HepG2 (cell line): ENCODE data around the gene CARHSP1. TPM values are rescaled to one million over a fixed set of nuclear protein-coding genes. Genes with fewer than 3 reads are reported as not detected.

Experiments used
- CENPBD1 ChIP-seq: sonication (generic); formaldehyde crosslinking; IDR thresholded peaks from 2 replicates; pipeline ENCODE4 v1.8.0; 2022; ENCODE audit warnings: missing genetic modification reagents, low read depth, mild to moderate bottlenecking, borderline replicate concordance
- CERS6 ChIP-seq: sonication (generic); formaldehyde crosslinking; IDR thresholded peaks from 2 replicates; pipeline ENCODE4 v1.5.0; 2020; ENCODE audit warnings: missing genetic modification reagents
- GZF1 ChIP-seq: sonication (generic); formaldehyde crosslinking; IDR thresholded peaks from 2 replicates; pipeline ENCODE4 v1.5.1; 2020; ENCODE audit warnings: mild to moderate bottlenecking, missing genetic modification reagents
- HNRNPL ChIP-seq: fragments of 200-400 bp; formaldehyde crosslinking; IDR thresholded peaks from 2 replicates; pipeline ENCODE4 v1.6.1; 2017; ENCODE audit warnings: mild to moderate bottlenecking, low read depth, low read length
- JUNB ChIP-seq: sonication (generic); formaldehyde crosslinking; IDR thresholded peaks from 2 replicates; pipeline ENCODE4 v1.8.0; 2022; ENCODE audit warnings: missing genetic modification reagents, mild to moderate bottlenecking, borderline replicate concordance
- KDM3A ChIP-seq: IDR thresholded peaks from 2 replicates; pipeline ENCODE4 v1.6.1; 2018; ENCODE audit warnings: low read depth, missing compliant biosample characterization
- MAZ ChIP-seq, 2 experiments: sonication (generic) in 1 of 2; formaldehyde crosslinking in 1 of 2; IDR thresholded peaks; 2 replicates each; pipeline versions ENCODE4 v1.5.0 to v1.6.1; 2012 to 2020; ENCODE audit warnings: low read depth in 2 of 2, mild to moderate bottlenecking in 2 of 2, borderline replicate concordance in 1 of 2, improper control_type of control experiment in 1 of 2, low read length in 1 of 2, missing genetic modification reagents in 1 of 2, moderate library complexity in 1 of 2
- NBN ChIP-seq: fragments of 450-650 bp; conservative IDR thresholded peaks from 2 replicates; pipeline ENCODE4 v1.6.1; 2017
- NFE2L1 ChIP-seq: sonication (generic); formaldehyde crosslinking; IDR thresholded peaks from 2 replicates; pipeline ENCODE4 v1.4.0; 2020; ENCODE audit warnings: missing genetic modification reagents, mild to moderate bottlenecking, borderline replicate concordance
- PRDM10 ChIP-seq: sonication (generic); formaldehyde crosslinking; IDR thresholded peaks from 2 replicates; pipeline ENCODE4 v1.4.0; 2020; ENCODE audit warnings: low read depth, missing genetic modification reagents
- SMAD1 ChIP-seq: sonication (generic); formaldehyde crosslinking; IDR thresholded peaks from 2 replicates; pipeline ENCODE4 v1.4.0; 2020; ENCODE audit warnings: missing genetic modification reagents, low read depth, mild to moderate bottlenecking, borderline replicate concordance
- SSRP1 ChIP-seq: IDR thresholded peaks from 2 replicates; pipeline ENCODE4 v1.6.1; 2016; ENCODE audit warnings: control low read depth
- SUZ12 ChIP-seq: fragments of 150-350 bp; IDR thresholded peaks from 2 replicates; pipeline ENCODE4 v1.6.1; 2014; ENCODE audit warnings: low read depth, low read length
- TBX3 ChIP-seq: fragments of 450-650 bp; IDR thresholded peaks from 2 replicates; pipeline ENCODE4 v1.6.1; 2017; ENCODE audit warnings: antibody characterized with exemption, mild to moderate bottlenecking, inconsistent platforms, borderline replicate concordance
- ZFP1 ChIP-seq: IDR thresholded peaks from 2 replicates; pipeline ENCODE4 v1.6.1; 2016
- ZIK1 ChIP-seq: sonication (generic); formaldehyde crosslinking; IDR thresholded peaks from 2 replicates; pipeline ENCODE4 v1.5.0; 2020; ENCODE audit warnings: mild to moderate bottlenecking, low read depth, missing genetic modification reagents, borderline replicate concordance
- ZNF253 ChIP-seq: sonication (generic); formaldehyde crosslinking; IDR thresholded peaks from 2 replicates; pipeline ENCODE4 v1.8.0; 2022; ENCODE audit warnings: mild to moderate bottlenecking, missing genetic modification reagents, borderline replicate concordance
- ZNF33A ChIP-seq: sonication (generic); formaldehyde crosslinking; IDR thresholded peaks from 2 replicates; pipeline ENCODE4 v1.5.1; 2020; ENCODE audit warnings: missing genetic modification reagents, mild to moderate bottlenecking, moderate library complexity, borderline replicate concordance
- ZNF513 ChIP-seq: sonication (generic); formaldehyde crosslinking; conservative IDR thresholded peaks from 2 replicates; pipeline ENCODE4 v1.5.0; 2020; ENCODE audit warnings: missing genetic modification reagents
- ZSCAN30 ChIP-seq: sonication (generic); formaldehyde crosslinking; IDR thresholded peaks from 2 replicates; pipeline ENCODE4 v1.5.0; 2020; ENCODE audit warnings: mild to moderate bottlenecking, missing genetic modification reagents
- polyA plus RNA-seq, 8 experiments: library from polyadenylated mRNA; depleted of rRNA in 3 of 8; stranded (reverse) in 7 of 8; unstranded in 1 of 8; fragments of >200 nt; fragmentation: Illumina TruSeq in 4 of 8; extraction: Trizol in 4 of 8; gene quantifications; 2 replicates each; pipeline versions ENCODE4 v1.2.1 to v1.2.3, GENCODE V29; 2011 to 2016; ENCODE audit warnings: low read depth in 4 of 8, missing spikeins in 1 of 8, mixed read lengths in 1 of 8; ENCODE audit not compliant: insufficient read depth in 1 of 8
- total RNA-seq, 5 experiments: library from RNA; depleted of rRNA; stranded (reverse); fragments of >200 nt; fragmentation: Illumina TruSeq; extraction: Trizol; gene quantifications; 2 replicates each; pipeline ENCODE4 v1.2.3, GENCODE V29; 2016; ENCODE audit warnings: low read depth in 1 of 5

CARHSP1 gene
- total and polyA plus RNA-seq, 2 of the 13 experiments (the other 11 are each of a cell fraction or from before 2014, with no cell fraction given): 173 to 345 TPM

- TF ChIP-seq PRDM10 (CRISPR knock-in tag): 0 out of 2 replicates have a peak, but pooled peaks have one; percentile 23
- no peak; the same call in 1 of the 2 replicates for TF ChIP-seq CERS6
- TF ChIP-seq ZNF33A (CRISPR knock-in tag): no peak
- TF ChIP-seq NFE2L1: no peak; the same call in 1 of the 2 replicates
- TF ChIP-seq SSRP1 (CRISPR knock-in tag): no peak; the same call in 1 of the 2 replicates
- no peak for TF ChIP-seq ZFP1
- TF ChIP-seq TBX3: 0 out of 2 replicates have a peak, but pooled peaks have one; percentile 7
- no peak for TF ChIP-seq MAZ (IDR thresholded peaks at IDR 0.05; ENCODE audit: borderline replicate concordance, low read depth, low read length)
- TF ChIP-seq MAZ (CRISPR knock-in tag; IDR thresholded peaks at IDR 0.05; ENCODE audit: low read depth): peak; percentile 5; the same call in 1 of the 2 replicates
- TF ChIP-seq ZIK1 (CRISPR knock-in tag): no peak
- TF ChIP-seq KDM3A (CRISPR knock-in tag): no peak
- TF ChIP-seq ZNF253 (CRISPR knock-in tag): no peak
- 0 out of 2 replicates have a peak, but pooled peaks have one; percentile 22 for TF ChIP-seq JUNB (CRISPR knock-in tag)
- TF ChIP-seq HNRNPL: peak; percentile 83
- TF ChIP-seq GZF1 (CRISPR knock-in tag): no peak
- no peak for TF ChIP-seq SMAD1 (CRISPR knock-in tag)
- TF ChIP-seq CENPBD1 (CRISPR knock-in tag): no peak
- TF ChIP-seq SUZ12: no peak
- no peak for TF ChIP-seq NBN
- TF ChIP-seq ZSCAN30 (CRISPR knock-in tag): no peak
- no peak for TF ChIP-seq ZNF513 (CRISPR knock-in tag)
Measured at GRCh38 chr16:8885674-8886592, 17.1 kb upstream of the CARHSP1 start (continued).
